ENCODE measurements around the gene C14orf180.

Gene C14orf180

GRCh38 chr14:104604458-104605449 is 25.2 kb downstream of the C14orf180 start, which contains the start of gene TMEM179:
Gene TMEM179 (minus strand): TSS chr14:104604772. CDS start chr14:104604741, 31 bp downstream.
- CTCF ChIA-PET: no interaction called here
- POLR2A ChIA-PET: no interaction called here
- Histone ChIP-seq H3K27ac (ENCODE audit: extremely low read depth, low read depth, low read length) (no peak within 1 kb of the TSS), H3K9me3 (ENCODE audit: control insufficient read depth, insufficient read depth, low read depth, low read length) (no peaks in the 10 kb centered on the region), H3K4me3 (ENCODE audit: low read depth, low read length) (peak within 1 kb of the TSS; percentile 33), H3K4me1 (ENCODE audit: control insufficient read depth, insufficient read depth, low read length) (no peaks in the 10 kb centered on the region), H3K36me3 (ENCODE audit: control insufficient read depth in 2 of 2, insufficient read depth in 1 of 2, low read length in 2 of 2) (no peaks in the 10 kb centered on the region)
- TF ChIP-seq ZNF169 (tag by site-specific recombination; IDR thresholded peaks at IDR 0.05) (no peak), ZNF433 (tag by site-specific recombination; IDR thresholded peaks at IDR 0.05; ENCODE audit: low read depth) (no peak), ZBTB26 (tag by site-specific recombination; optimal IDR thresholded peaks at IDR 0.05) (peak; percentile 37), ZNF521 (tag by site-specific recombination; IDR thresholded peaks at IDR 0.05) (no peak), ZNF692 (tag by site-specific recombination; IDR thresholded peaks at IDR 0.05) (peak; percentile 89), ZNF37A (tag by site-specific recombination; IDR thresholded peaks at IDR 0.05) (no peak), ZSCAN30 (tag by site-specific recombination; IDR thresholded peaks at IDR 0.05) (peak; percentile 74), PBX3 (CRISPR knock-in tag; IDR thresholded peaks at IDR 0.05) (peak; percentile 69; the same call in 1 of the 2 replicates), KLF16 (tag by site-specific recombination; IDR thresholded peaks at IDR 0.05) (no peak), ZNF366 (tag by site-specific recombination; conservative IDR thresholded peaks at IDR 0.05) (no peak), SCRT1 (tag by site-specific recombination; IDR thresholded peaks at IDR 0.05; ENCODE audit: borderline replicate concordance) (no peak), ZNF335 (tag by site-specific recombination; conservative IDR thresholded peaks at IDR 0.05) (peak; percentile 27; the same call in 1 of the 2 replicates), ZFP69B (tag by site-specific recombination; IDR thresholded peaks at IDR 0.05) (peak; percentile 89), REST (tag by site-specific recombination; IDR thresholded peaks at IDR 0.05) (peak; percentile 96), ZNF133 (tag by site-specific recombination; IDR thresholded peaks at IDR 0.05) (no peak)

GRCh38 chr14:104609666-104610065 is 30.1 kb downstream of the C14orf180 start:
- no peaks in the 10 kb centered on the region for H3K36me3 ChIP-seq (ENCODE audit: control insufficient read depth in 2 of 2, insufficient read depth in 1 of 2, low read length in 2 of 2)
- no peak overlapping the region for H3K27ac ChIP-seq (ENCODE audit: extremely low read depth, low read depth, low read length)
- H3K4me3 ChIP-seq (ENCODE audit: low read depth, low read length): no peak overlapping the region
- CTCF ChIA-PET: no interaction called here
- no peaks in the 10 kb centered on the region for H3K4me1 ChIP-seq (ENCODE audit: control insufficient read depth, insufficient read depth, low read length)
- POLR2A ChIA-PET: no interaction called here
- no peaks in the 10 kb centered on the region for H3K9me3 ChIP-seq (ENCODE audit: control insufficient read depth, insufficient read depth, low read depth, low read length)
- no peak for TF ChIP-seq ZNF501 (tag by site-specific recombination; IDR thresholded peaks at IDR 0.05)
- no peak for TF ChIP-seq TCF7L2 (IDR thresholded peaks at IDR 0.05; ENCODE audit: borderline replicate concordance, low read depth, low read length)
- no peak for TF ChIP-seq ZNF174 (tag by site-specific recombination; IDR thresholded peaks at IDR 0.05)
- TF ChIP-seq ZNF518A (tag by site-specific recombination; conservative IDR thresholded peaks at IDR 0.05; ENCODE audit: low read depth): no peak
